Measurements from ENCODE around the gene EEF1A1.
"Not testable (repeated sequence)": the region's sequence is repeated elsewhere in the genome, so short reads cannot be mapped to it uniquely, and the experiment has no call there.

EEF1A1 gene

GRCh38 chr6:73520688-73521350 is at the start of gene EEF1A1:
Gene EEF1A1, minus strand, starts transcription at chr6:73521032. Its CDS starts 1,006 bp downstream, at chr6:73520026.
- peak within 1 kb of the TSS; percentile 83 for H3K4me3 Mint-ChIP-seq
- ATAC-seq: peak; percentile 79
- DNase-seq (ENCODE audit: low spot score in 2 of 2): peak; percentile 93 to 98
- no peaks in the 10 kb centered on the region for H3K9me3 Mint-ChIP-seq
- H3K36me3 Mint-ChIP-seq: peaks cover 76% of the 10 kb centered on the region
- peaks cover 46% of the 10 kb centered on the region for H3K4me1 Mint-ChIP-seq
- H3K27ac Mint-ChIP-seq: peak within 1 kb of the TSS; percentile 100

- DNase-seq (ENCODE audit: low spot score in 2 of 2): no peak
- Mint-ChIP-seq H3K27ac (no peak overlapping the region), H3K4me1 (no peaks in the 10 kb centered on the region), H3K9me3 (no peaks in the 10 kb centered on the region), H3K4me3 (no peak overlapping the region), H3K36me3 (no peaks in the 10 kb centered on the region)
- no peak for ATAC-seq
These were observed 48.3 kb upstream of the EEF1A1 start for GRCh38 chr6:73569121-73569520.

GRCh38 chr6:73566954-73567591 is 46.2 kb upstream of the EEF1A1 start:
- H3K27ac Mint-ChIP-seq: no peak overlapping the region
- DNase-seq (ENCODE audit: low spot score in 2 of 2) (no peak), ATAC-seq (no peak)
- H3K4me3 Mint-ChIP-seq: no peak overlapping the region
- H3K36me3 Mint-ChIP-seq: no peaks in the 10 kb centered on the region
- H3K4me1 Mint-ChIP-seq: no peaks in the 10 kb centered on the region
- H3K9me3 Mint-ChIP-seq: no peaks in the 10 kb centered on the region

- not testable (repeated sequence) for H3K36me3 Mint-ChIP-seq; DNase-seq (ENCODE audit: low spot score in 2 of 2); H3K4me3 Mint-ChIP-seq; H3K4me1 Mint-ChIP-seq; H3K9me3 Mint-ChIP-seq; H3K27ac Mint-ChIP-seq; ATAC-seq
These were observed 45.6 kb upstream of the EEF1A1 start for GRCh38 chr6:73566486-73566871.

GRCh38 chr6:73565767-73566485 is 45.1 kb upstream of the EEF1A1 start:
- H3K9me3 Mint-ChIP-seq: no peaks in the 10 kb centered on the region
- no peaks in the 10 kb centered on the region for H3K4me1 Mint-ChIP-seq
- H3K4me3 Mint-ChIP-seq: no peak overlapping the region
- no peak overlapping the region for H3K27ac Mint-ChIP-seq
- no peaks in the 10 kb centered on the region for H3K36me3 Mint-ChIP-seq
- DNase-seq (ENCODE audit: low spot score in 2 of 2): no peak
- no peak for ATAC-seq

- H3K4me3 Mint-ChIP-seq: no peak overlapping the region
- no peaks in the 10 kb centered on the region for H3K4me1 Mint-ChIP-seq
- no peak for DNase-seq (ENCODE audit: low spot score in 2 of 2)
- no peak overlapping the region for H3K27ac Mint-ChIP-seq
- no peak for ATAC-seq
- no peaks in the 10 kb centered on the region for H3K36me3 Mint-ChIP-seq
- H3K9me3 Mint-ChIP-seq: no peaks in the 10 kb centered on the region
These were observed 43.9 kb upstream of the EEF1A1 start for GRCh38 chr6:73564578-73565345.

- H3K36me3 Mint-ChIP-seq: no peaks in the 10 kb centered on the region
- H3K4me1 Mint-ChIP-seq: peaks cover 6% of the 10 kb centered on the region
- ATAC-seq: no peak
- H3K27ac Mint-ChIP-seq: no peak overlapping the region
- H3K9me3 Mint-ChIP-seq: no peaks in the 10 kb centered on the region
- DNase-seq (ENCODE audit: low spot score in 2 of 2): no peak
- no peak overlapping the region for H3K4me3 Mint-ChIP-seq
These were observed 41.7 kb upstream of the EEF1A1 start for GRCh38 chr6:73562558-73562957.

GRCh38 chr6:73560853-73561407 is 40.1 kb upstream of the EEF1A1 start:
- ATAC-seq (no peak), DNase-seq (ENCODE audit: low spot score in 2 of 2) (no peak)
- Mint-ChIP-seq H3K9me3 (no peaks in the 10 kb centered on the region), H3K36me3 (no peaks in the 10 kb centered on the region), H3K27ac (peak overlapping the region; percentile 48), H3K4me3 (no peak overlapping the region), H3K4me1 (peaks cover 6% of the 10 kb centered on the region)

- Mint-ChIP-seq H3K4me3 (no peak overlapping the region), H3K27ac (peak overlapping the region; percentile 48), H3K9me3 (no peaks in the 10 kb centered on the region), H3K36me3 (no peaks in the 10 kb centered on the region), H3K4me1 (peaks cover 6% of the 10 kb centered on the region)
- no peak for DNase-seq (ENCODE audit: low spot score in 2 of 2)
- peak; percentile 26 for ATAC-seq
These were observed 39.4 kb upstream of the EEF1A1 start for GRCh38 chr6:73560182-73560732.

- H3K9me3 Mint-ChIP-seq; H3K4me3 Mint-ChIP-seq; H3K36me3 Mint-ChIP-seq; ATAC-seq; DNase-seq (ENCODE audit: low spot score in 2 of 2); H3K4me1 Mint-ChIP-seq: not testable (repeated sequence)
- peak overlapping the region; percentile 32 for H3K27ac Mint-ChIP-seq
These were observed 38.6 kb upstream of the EEF1A1 start for GRCh38 chr6:73559399-73559794.

GRCh38 chr6:73558624-73559398 is 38.0 kb upstream of the EEF1A1 start:
- no peak overlapping the region for H3K4me3 Mint-ChIP-seq
- peaks cover 6% of the 10 kb centered on the region for H3K4me1 Mint-ChIP-seq
- DNase-seq (ENCODE audit: low spot score in 2 of 2) (no peak), ATAC-seq (no peak)
- no peaks in the 10 kb centered on the region for H3K36me3 Mint-ChIP-seq
- H3K27ac Mint-ChIP-seq: peak overlapping the region; percentile 32
- H3K9me3 Mint-ChIP-seq: no peaks in the 10 kb centered on the region

- no peak for DNase-seq (ENCODE audit: low spot score in 2 of 2)
- no peaks in the 10 kb centered on the region for H3K9me3 Mint-ChIP-seq
- H3K4me3 Mint-ChIP-seq: no peak overlapping the region
- no peak for ATAC-seq
- H3K4me1 Mint-ChIP-seq: peaks cover 6% of the 10 kb centered on the region
- H3K27ac Mint-ChIP-seq: no peak overlapping the region
- H3K36me3 Mint-ChIP-seq: no peaks in the 10 kb centered on the region
These were observed 36.0 kb upstream of the EEF1A1 start for GRCh38 chr6:73556836-73557235.

- H3K36me3 Mint-ChIP-seq; H3K4me1 Mint-ChIP-seq; ATAC-seq; H3K9me3 Mint-ChIP-seq; H3K4me3 Mint-ChIP-seq; DNase-seq (ENCODE audit: low spot score in 2 of 2); H3K27ac Mint-ChIP-seq: not testable (repeated sequence)
These were observed 34.6 kb upstream of the EEF1A1 start for GRCh38 chr6:73555380-73555949.

GRCh38 chr6:73551115-73551514 is 30.3 kb upstream of the EEF1A1 start:
- H3K4me1 Mint-ChIP-seq; H3K36me3 Mint-ChIP-seq; H3K27ac Mint-ChIP-seq; H3K4me3 Mint-ChIP-seq; DNase-seq (ENCODE audit: low spot score in 2 of 2); ATAC-seq; H3K9me3 Mint-ChIP-seq: not testable (repeated sequence)

Data from stimulated activated effector memory CD8-positive, alpha-beta T cell treated with anti-CD3 and anti-CD28 coated beads, Interleukin-12 subunit alpha, Interleukin-12 subunit beta, amount 100 ng/mL, for 72 hours (primary cell).